NCI-H82 treated with DMSO at 0.1 percent for 48 hours (cell line): ENCODE measurements around the gene RAB27B.
"Not testable (repeated sequence)": the region's sequence is repeated elsewhere in the genome, so short reads cannot be mapped to it uniquely, and the experiment has no call there.

Experiments used
- DNase-seq: peaks from one replicate; lab custom pipeline; 2025; ENCODE audit not compliant: unreplicated experiment; lab: John Stamatoyannopoulos, UW

Gene RAB27B

DNA sequence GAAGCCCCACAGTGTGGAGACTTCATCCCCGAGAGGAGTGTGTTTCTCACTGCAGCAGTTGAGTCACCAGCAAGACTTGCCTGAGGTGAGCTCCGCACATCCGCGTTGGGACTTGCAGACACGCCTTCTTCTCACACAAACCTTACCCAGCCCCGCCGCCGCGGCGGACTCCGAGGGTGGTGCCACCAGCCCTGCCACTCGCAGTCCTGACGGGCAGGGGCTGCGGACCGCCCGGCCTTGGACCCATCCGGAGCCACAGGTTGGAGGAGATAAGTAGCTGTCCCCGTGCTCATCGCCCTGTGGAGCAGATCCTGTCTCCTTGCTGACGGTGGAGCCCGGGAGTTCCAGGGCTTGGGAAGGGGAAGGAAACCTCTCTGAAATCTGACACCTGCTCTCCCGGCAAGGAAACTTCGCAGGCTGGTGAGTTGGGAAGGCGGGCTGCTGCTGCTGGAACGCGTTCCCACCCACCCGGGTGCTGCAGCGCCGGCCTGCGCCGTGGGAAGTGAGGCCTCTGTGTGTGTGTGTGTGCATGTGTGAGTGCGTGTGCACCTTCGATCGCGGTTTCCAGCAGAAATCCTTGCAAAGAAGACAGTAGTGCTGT is at the start of gene RAB27B:
Gene RAB27B, plus strand, starts transcription at position 197 of the 601 bp plus-strand sequence. CDS start 49,109 bp downstream, outside the sequence.
- no peak for DNase-seq

GRCh38 chr18:54780285-54780861 is 47.9 kb upstream of the RAB27B start:
- DNase-seq: no peak

- DNase-seq: no peak
Observed at GRCh38 chr18:54780970-54781369, 47.3 kb upstream of the RAB27B start.

GRCh38 chr18:54783139-54783538 is 45.1 kb upstream of the RAB27B start:
- DNase-seq: no peak

DNA sequence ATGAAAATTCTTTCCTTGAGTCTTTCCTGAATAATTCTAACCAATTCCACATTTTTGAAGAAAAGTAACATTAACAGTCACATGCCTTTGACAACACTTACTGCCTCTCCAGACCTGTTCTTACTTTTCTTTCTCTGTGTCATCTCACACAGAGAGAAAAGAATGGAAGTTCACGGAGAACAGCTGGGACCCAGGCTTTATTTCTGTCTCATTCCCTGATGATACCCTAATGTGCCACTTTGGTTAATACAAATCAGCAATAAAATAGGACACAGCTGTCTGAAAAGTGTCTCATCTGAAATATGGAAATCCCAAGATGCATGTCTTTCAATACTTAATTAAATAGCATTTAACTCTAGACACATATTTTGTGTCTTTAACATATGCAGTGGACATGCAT is 42.1 kb upstream of the RAB27B start:
- DNase-seq: no peak

- no peak for DNase-seq
Observed at GRCh38 chr18:54787121-54787520, 41.2 kb upstream of the RAB27B start.

- no peak for DNase-seq
Observed at GRCh38 chr18:54787616-54788015, 40.7 kb upstream of the RAB27B start.

DNA sequence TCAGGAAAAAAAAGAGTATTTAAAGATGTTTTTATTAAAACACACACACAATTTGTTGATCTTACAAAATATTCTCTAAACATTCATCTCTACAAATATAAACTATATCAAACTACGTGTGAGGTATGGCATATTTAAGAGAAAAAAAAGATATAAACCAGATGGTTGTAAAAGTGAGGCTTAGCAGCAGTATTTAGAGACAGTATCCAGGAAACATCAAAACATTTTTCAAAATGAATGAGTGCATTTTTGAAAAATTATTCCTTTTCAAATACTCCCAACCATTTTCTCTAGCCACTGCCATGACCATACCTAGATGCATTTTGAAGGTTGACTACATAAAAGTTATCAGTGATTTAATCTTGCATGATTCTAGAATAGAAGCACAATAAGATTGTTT is 38.2 kb upstream of the RAB27B start:
- DNase-seq: no peak

DNA sequence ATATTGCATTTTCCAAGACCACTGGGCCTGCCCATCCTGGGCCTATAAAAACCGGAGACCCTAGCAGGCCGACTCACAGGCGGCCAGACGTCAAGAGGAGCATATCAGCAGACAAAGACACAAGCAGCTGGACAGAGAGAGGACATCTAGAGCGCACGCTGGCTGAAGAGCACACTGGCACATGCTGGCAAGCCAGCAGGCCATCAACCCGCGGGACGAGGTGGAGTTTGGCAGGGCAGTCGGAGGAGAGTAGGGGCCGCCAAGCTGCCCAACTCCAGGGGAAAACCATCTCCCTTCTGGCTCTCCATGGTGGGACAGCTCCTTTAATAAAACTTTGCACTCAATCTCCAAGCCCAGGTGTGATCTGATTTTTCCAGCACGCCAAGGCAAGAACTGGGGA is 36.6 kb upstream of the RAB27B start:
- no peak for DNase-seq

GRCh38 chr18:54792079-54792478 is 36.2 kb upstream of the RAB27B start:
- DNase-seq: no peak

DNA sequence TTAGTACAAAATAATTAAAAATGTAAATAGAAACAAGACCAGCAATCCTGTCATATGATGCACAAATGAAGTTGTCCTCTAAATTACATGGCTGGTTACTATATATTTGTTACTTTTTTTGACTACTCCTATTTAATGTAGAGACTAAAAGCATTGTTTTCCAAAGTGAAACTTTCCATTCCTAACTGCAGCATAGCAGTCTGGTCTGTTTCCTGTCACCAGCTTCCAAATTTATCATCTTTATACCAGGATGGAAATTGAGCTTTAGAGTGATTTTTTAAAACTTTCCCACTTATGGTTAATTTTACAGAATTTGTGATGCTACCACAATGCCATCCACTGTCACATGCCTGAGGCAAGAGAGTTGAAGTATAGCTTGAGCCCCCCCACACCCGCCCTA is 33.5 kb upstream of the RAB27B start:
- no peak for DNase-seq

- no peak for DNase-seq
Observed at GRCh38 chr18:54798186-54798585, 30.1 kb upstream of the RAB27B start.

DNA sequence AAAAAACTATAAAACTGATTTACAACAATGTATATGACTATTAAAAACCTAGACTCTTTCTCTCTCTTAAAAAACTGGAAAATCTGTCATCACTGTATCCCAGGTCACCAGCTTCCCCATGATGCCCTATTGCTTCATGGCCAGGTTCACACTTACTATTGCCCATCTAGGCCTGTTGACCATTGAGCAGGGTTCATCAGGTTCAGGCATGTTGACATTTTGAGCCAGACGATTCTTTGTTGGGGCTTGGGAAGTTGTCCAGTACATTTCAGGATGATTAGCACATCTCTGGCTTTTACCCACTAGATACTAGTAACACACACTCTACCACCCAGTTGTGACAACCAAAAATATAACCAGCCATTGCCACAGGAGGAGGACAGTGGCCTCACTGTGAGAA is 26.9 kb upstream of the RAB27B start:
- DNase-seq: no peak

DNA sequence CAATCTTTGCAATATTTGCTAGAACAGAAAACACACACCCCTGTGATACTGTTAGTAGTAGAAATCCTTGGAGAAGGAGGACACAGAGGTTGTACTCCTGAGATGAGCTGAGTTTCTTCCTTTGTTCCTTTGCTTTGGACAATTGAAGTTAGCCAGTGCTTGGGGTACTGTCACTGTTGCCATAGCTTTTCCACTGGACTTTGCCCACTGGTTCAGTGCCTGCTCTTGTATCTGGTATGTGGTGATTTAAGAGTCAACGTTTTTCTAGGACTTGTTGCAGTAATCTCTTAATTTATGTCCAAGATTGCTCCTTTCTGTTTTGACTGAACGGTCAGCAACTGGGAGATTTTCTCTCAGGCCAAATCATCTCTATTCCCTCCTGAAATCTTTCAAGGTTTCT is 26.1 kb upstream of the RAB27B start:
- no peak for DNase-seq

DNA sequence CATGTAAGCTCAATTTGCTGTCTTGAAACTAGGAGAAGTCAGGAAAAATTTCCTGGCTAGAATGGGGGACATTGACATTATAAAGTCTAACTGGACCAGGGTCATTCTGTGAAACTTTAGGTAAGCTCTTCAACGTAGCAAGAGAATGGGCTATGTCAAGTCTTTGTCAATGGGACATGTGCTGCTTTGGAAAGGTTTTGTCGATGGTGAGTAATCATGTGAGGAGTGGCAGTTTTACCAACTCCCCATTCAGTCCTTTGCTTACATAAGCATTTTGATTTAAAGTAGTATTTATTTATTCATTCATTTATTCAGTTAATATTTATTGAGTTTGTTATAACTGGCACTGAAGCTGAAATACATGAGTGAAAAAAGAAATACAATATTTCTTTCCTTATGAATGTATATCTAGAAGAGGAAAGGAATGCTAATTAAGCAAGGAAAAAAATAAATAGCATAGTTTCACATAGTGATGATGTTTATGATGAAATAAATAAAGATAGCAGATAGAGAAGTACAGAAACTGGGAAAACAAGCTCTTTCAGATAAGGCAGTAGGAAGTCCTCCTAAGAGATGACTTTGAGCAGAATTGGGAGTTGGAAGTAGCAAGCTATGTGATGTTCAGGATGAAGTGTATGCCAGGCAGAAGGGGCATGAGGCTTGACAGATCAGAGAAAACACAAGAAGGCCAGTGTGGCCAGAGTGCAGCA is 25.4 kb upstream of the RAB27B start:
- DNase-seq: no peak

- DNase-seq: no peak
Observed at GRCh38 chr18:54805571-54806334, 22.5 kb upstream of the RAB27B start.

DNA sequence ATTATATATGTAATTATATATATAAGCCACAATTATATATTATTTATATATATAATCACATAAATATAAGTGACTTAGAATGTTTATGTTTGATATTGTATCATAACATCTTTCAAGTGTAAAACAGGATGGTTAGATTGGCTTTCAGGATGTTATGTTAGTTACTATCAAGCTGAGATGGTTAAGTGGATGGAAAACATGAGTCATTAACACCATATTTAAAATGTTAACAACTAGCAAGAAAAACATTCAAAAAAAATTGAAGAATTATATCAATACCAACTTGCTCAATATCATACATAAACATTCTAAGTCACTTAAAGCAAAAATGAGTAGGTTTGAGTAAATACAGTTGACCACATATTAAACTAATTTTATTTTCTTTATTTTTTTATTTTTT is 21.8 kb upstream of the RAB27B start:
- DNase-seq: no peak

- no peak for DNase-seq
Observed at GRCh38 chr18:54807303-54807702, 21.0 kb upstream of the RAB27B start.

DNA sequence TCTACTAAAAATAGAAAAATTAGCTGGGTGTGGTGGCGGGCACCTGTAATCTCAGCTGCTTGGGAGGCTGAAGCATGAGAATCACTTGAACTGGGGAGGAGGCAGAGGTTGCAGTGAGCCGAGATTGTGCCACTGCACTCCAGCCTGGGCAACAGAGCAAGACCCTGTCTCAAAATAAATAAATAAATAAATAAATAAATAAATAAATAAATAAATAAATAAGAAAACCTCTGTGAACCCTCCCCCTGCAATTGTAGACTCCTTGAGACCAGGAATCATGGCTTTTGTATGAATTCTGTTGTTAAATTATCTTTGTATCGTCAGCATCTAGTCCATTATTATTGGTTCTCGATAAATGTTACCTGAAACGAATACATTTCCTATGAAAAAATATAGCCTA is 17.6 kb upstream of the RAB27B start:
- DNase-seq: not testable (repeated sequence)

DNA sequence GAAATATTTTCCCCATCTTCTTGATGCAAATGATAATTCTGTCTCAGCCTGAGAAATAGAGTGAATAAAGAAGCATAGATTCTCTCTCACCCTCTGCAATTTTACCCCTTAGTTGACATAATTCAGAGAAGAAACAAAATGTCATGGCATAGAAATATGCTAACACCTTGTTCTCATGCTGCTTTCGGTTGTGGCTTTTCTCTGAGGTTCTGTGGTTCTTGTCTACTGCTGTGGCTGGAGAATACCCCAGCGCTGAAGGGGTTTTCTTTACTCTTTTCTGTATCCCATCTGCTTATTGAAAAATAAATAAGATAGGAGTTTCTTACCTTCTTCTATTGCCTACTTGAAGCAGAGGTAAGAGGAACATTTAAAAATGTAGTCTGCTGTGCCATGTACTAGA is 15.4 kb upstream of the RAB27B start:
- DNase-seq: no peak

DNA sequence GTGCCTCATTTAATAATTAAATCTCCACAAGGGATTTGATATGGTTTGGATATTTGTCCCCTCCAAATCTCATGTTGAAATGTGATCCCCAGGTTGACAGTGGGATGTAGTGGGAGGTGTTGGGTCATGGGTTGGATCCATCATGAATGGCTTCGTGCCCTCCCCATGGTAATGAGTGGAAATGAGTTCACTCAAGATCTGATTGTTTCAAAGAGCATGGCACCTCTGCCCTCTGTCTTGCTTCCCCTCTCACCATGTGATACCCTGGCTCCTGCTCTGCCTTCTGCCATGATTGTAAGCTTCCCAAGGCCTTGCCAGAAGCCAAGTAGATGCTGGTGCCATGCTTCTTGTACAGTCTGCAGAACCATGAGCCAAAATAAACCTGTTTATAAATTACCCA is 15.0 kb upstream of the RAB27B start:
- DNase-seq: no peak
